GM13977 (cell line): Measurements from ENCODE around the gene UBE4B.

Experiments used
- DNase-seq: peaks from one replicate; pipeline ENCODE4 v3.0.0; 2012; ENCODE audit warnings: low spot score
- in situ Hi-C: fragments of 300-500 bp; cut with MboI; formaldehyde crosslinking; loops from one replicate; pipeline ENCODE4 v1.12.0; 2022; ENCODE audit warnings: low sequenced_read_pairs, low pct_unique_long_range_greater_than_20kb, mixed read lengths, inconsistent platforms; ENCODE audit not compliant: unreplicated experiment
- TF ChIP-seq, protein P1 (sequence below): IDR thresholded peaks from 2 replicates; pipeline ENCODE4 v1.5.1; 2012; ENCODE audit warnings: mild to moderate bottlenecking, control low read depth; ENCODE audit not compliant: insufficient read depth; ENCODE audit errors: extremely low read depth, missing control alignments

UBE4B gene

DNA sequence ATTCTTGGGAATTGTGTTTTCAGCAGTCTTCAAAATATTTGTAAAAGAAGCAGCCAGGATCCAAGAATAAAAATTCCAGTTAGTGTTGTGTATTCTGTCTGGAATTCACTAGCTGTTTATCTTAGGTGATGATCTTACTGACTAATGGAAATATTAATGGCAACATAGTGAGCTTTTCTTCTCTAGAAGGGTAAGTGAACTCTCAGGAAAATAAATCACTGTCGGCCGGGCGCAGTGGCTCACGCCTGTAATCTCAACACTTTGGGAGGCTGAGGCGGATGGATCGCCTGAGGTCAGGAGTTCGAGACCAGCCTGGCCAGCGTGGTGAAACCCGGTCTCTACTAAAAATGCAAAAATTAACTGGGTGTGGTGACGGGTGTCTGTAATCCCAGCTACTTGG, 90.2 kb downstream of the UBE4B start:
- in situ Hi-C loops, result no loop called here
- DNase-seq, result no peak
- TF ChIP-seq, protein P1, sequence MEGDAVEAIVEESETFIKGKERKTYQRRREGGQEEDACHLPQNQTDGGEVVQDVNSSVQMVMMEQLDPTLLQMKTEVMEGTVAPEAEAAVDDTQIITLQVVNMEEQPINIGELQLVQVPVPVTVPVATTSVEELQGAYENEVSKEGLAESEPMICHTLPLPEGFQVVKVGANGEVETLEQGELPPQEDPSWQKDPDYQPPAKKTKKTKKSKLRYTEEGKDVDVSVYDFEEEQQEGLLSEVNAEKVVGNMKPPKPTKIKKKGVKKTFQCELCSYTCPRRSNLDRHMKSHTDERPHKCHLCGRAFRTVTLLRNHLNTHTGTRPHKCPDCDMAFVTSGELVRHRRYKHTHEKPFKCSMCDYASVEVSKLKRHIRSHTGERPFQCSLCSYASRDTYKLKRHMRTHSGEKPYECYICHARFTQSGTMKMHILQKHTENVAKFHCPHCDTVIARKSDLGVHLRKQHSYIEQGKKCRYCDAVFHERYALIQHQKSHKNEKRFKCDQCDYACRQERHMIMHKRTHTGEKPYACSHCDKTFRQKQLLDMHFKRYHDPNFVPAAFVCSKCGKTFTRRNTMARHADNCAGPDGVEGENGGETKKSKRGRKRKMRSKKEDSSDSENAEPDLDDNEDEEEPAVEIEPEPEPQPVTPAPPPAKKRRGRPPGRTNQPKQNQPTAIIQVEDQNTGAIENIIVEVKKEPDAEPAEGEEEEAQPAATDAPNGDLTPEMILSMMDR, result no peak

DNA sequence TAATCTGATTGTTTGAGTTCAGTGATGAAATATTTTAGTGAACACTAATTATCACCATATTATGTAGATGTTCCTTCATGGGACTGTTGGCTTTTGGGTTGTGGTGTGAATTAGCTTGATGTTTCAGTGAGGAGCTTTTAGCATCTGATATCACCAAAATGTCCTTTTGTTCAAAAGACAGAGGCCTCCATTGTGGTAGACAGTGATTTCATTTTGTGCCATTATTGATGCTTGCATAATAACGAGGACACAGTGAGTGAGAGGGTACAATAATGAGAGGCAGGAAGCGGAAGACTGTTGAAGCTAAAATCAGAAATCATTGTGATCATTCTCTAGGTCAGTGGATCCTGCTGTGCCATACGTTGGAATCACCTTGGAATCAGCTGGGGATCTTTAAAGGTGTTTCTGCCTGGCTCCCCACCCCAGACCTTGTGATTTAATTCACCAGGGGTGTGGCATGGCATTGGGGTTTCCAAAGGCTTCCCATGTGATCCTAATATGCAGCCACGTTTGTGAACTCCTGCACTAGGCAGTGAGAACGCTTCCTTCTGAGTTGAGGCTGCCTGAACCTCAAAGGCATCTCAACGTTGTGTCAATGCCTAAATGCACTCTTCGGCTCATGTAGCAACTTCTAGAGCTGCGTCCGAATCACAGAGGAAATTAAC, 95.5 kb downstream of the UBE4B start:
- TF ChIP-seq, protein P1, result no peak
- no peak for DNase-seq
- in situ Hi-C loops, result no loop called here

DNA sequence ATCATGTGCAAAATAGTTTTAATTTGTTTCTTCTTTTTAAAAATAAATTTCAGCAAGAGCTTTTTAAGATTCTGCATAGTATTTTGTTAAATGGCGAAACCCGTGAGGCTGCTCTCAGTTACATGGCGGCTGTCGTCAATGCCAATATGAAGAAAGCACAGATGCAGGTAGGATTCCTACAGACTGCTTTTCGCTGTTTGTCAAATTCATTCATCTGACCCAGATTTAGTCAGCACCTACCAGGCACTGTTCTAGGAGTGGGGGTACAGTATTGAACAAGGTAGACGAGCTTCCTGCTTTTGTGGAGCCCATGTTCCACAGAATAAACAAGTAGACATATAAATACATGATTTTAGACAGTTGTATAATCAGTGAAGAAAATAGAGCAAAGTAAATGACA, 99.6 kb downstream of the UBE4B start:
- TF ChIP-seq, protein P1, result no peak
- in situ Hi-C loops, result no loop called here
- no peak for DNase-seq

DNA sequence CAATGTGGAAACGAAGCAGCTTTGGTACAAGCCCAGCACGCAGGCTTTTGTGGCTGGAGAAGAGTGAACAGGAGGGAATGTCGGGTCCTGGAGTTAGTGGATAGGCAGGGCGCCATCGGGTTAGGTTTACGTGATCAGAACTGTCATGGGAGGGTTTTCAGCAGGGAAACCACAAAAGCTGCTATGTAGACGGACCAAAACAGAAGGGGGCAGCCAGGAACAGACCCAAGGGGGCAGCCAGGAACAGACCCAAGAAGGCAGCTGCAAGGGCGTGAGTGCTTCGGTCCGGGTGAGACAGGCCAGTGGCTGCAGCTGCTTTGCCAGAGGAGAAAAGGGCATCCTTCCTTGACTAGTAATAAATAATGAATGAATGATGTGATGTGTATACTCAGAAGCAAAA, 100.1 kb downstream of the UBE4B start:
- in situ Hi-C loops, result no loop called here
- no peak for DNase-seq
- TF ChIP-seq, protein P1, result no peak

DNA sequence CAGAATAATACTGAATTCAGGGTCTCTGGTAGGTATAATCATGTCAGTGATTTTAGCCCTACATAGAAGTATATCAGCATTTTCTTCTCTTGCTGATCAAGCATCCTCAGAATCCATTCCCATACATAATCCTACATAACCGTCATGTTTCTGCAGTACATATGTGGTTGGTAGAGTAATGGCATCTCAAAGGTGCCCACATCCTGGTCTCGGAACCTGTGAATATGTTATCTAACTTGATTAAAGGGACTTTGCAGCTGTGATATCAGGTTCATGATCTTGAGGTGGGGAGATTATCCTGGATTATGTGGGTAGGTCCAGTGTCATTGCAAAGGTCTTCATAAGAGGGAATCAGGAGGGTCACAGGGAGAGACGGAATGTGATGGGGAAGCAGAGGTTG, 108.2 kb downstream of the UBE4B start:
- in situ Hi-C loops, result no loop called here
- DNase-seq, result no peak
- TF ChIP-seq, protein P1, result no peak

DNA sequence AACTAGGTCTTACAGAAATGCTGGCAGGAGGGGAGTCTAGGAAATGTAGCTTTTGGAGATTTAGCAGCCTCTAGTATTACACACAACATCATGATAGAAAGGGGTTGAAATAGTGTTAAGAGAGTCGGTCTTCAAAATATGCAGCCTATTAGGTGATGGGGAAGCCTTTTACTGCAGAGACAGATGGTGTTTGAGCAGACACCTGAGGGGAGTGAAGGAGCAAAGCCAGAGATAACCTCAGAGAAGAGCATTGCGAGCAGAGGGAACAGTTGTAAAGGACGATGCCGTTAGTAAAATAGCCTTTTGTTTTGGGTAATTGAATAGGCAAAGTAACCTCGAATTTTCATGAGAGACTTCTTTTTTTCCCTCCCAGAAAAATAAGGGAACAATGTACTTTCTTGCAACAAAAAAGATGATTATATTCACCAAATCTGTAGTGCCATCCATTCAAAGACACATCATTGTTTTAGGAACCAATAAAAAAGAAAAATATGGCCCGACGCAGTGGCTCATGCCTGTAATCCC, 111.3 kb downstream of the UBE4B start:
- DNase-seq, result no peak
- TF ChIP-seq, protein P1, result no peak
- in situ Hi-C loops, result no loop called here
